ENCODE results near the gene IFNLR1.

IFNLR1 gene

DNA sequence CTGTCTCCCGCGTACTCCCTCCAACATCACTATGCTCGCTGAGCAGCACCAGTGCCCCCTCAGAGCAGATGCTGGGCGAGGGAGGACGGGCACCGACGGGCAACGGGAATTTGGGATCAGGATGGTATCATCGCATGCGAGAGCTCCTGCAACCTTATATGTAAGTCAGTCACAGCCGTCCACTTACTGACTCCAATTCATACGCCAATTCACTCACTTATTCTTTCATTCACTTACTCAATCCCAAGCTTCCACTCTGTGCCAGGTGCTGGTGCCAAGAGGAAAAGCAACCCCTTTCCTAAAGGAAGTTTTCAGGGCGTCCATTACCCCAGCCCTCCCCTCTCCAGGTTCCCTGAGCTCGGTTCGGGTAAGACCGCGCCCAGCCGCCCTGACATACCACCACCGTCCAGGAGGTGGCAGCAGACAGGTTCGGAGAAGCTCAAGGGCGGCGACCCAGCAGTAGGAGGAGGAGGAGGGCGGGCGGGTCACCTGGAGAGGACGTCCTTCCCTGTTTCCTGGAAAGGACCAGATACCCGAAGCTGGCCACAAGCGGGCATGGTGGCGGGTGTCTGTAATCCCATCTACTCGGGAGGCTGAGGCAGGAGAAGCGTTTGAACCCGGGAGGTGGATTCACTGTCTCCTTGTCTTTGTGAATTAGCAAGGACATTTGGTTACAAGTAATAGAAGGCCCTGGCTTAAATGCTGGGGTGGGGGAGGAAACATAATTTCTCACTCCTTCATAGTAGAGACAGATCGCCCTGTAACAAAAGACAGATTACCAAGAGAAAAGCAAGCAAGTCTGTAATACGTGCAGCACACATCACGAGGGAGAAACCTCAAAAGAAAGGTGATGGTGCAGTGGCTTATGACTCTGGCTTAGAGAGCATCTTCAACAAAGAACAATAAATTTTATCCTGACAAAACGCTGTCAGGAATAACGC, 36.6 kb downstream of the IFNLR1 start:
- peak; percentile 93 for DNase-seq (ENCODE audit: low spot score)
- peak; percentile 91 for FAIRE-seq

DNA sequence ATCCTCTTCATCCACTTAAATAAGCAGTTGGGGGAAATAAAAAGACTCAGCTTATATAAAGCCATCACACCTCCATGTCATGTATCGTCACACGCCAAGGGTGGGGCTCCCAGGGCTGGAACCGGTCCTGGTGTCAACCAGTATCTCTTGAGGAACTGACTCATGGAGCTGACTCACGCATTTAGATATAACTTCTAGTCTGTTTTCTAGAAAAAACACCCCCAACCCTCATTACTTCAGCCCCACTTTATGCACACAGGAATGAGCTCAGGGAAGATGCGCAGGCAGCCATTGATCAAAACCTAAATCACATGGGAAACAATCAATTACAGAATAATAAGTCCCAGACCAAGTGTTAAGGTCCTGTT, 37.2 kb downstream of the IFNLR1 start:
- DNase-seq (ENCODE audit: low spot score) (peak; percentile 66), FAIRE-seq (peak; percentile 48)

DNA sequence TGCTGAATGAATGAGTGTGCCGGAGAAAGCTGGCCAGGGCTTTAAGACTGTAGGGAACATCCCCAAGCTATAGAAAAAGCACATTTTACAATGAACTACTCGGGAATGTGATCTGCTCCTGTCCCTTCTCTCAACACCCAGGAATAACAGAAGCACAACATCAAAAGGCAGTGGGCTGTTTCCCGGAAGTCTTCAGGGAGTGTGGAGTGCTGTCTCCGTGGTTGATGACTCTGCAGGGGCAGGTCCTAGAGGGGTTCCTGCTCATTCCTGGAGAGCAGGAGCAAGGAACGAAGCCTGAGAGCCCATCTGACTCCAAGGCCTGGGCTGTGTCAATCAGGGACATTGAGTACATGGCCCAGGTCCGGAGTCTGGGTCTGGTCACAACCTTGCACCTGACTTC, 39.3 kb downstream of the IFNLR1 start:
- DNase-seq (ENCODE audit: low spot score) (no peak), FAIRE-seq (no peak)

DNA sequence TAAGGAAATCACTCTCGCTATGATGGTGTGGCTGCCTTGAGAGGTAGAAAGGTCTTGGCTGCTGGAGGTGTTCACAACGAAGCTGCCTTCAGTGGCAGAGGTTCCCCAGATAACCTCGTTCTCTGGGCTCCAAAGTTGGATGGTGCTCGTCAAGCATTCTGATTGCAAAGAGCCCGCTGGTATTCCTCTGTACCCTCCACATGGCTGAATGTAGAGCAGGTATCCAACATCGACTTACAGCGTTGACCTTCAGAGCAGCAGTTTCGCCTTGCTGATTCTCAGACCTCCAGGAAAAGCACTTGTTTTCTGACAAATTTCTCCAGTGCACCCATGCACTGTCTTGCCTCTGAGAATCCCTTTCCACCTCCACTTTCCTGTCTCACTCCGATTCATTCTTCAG, 39.9 kb downstream of the IFNLR1 start:
- no peak for FAIRE-seq
- DNase-seq (ENCODE audit: low spot score), result no peak

DNA sequence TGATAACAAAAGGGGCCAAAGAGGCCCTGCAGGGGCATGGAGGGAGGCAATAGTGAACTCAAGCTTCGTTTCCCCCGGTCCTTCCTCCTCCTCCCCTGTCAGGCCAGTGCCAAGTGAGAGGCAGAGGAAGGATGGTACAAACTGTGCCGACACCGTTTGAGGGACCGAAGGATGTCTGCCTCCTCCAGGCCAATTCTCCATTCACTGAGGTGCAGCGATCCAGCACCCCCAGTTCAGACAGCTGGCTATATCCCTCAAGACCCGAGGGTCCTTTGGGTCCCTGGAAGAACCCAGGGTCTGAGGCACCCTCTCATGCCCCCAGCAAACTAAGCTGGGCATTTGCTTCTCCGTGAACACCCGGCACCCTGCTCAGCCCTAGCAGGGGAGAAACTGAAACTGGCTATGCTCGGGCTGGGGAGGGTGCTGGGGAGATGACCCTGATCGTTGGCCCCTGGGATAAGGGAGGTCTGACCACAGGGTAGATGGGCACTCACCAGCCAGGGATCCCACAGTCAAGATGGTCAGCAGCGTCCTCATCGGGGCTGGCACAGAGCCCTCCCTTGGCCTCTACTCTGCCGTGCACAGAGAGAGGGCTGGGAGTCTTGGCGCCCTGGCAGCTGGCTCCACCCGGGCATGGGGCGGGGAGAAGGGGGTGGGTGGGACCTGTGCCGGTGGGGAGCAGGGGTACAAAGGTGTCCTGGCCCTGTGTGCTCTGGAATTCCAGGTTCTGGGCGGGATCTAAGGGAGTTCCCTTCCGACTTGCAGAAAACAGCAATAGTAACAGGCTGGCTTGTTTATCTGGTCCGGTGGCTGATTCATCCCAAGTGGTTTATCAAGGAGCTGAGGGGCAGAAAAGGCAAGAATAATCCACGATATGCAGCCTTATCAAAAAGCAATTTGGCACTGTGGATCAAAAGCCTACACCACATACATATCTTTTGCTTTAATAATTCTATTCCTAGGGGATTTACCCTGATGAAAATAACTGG, 44.2 kb downstream of the IFNLR1 start, which contains the start of gene IL22RA1:
IL22RA1 (minus strand) TSS at position 595 of the 989 bp plus-strand sequence; CDS start at position 537, 58 bp downstream.
- DNase-seq (ENCODE audit: low spot score) (peak; percentile 73), FAIRE-seq (no peak)

DNA sequence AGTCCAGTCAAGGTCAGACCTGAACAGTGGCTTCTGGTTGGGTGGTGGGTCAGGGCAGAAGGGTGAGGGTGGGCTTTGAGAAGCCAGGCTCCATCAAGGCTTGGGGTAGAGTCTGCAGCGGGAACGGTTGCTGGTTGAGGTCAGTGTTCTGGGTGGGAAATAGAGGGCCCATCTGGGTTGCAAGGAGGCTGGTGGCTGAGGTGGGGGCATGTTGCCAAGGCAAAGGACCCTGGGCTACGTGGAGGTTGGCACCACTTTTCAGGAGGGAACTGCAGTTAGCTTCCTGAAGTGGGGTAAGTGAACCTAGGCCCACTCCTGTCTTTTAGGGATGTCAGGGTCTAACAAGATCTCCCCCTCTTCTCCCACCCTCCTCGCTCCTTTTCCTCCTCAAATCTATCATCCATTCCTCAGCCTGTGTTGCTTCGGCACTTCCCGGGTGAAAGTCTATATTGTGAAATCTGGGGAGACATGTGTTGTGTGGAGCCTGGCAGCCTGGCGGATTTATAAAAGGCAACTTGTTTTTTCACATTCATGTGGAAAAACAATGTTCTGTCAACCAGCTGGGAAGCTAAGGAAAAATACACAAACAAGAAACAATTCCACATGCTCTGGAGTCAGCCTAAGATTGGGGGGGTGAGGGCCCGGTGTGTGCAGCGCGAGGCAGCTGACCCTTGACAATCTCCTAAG, 45.6 kb downstream of the IFNLR1 start:
- no peak for DNase-seq (ENCODE audit: low spot score)

DNA sequence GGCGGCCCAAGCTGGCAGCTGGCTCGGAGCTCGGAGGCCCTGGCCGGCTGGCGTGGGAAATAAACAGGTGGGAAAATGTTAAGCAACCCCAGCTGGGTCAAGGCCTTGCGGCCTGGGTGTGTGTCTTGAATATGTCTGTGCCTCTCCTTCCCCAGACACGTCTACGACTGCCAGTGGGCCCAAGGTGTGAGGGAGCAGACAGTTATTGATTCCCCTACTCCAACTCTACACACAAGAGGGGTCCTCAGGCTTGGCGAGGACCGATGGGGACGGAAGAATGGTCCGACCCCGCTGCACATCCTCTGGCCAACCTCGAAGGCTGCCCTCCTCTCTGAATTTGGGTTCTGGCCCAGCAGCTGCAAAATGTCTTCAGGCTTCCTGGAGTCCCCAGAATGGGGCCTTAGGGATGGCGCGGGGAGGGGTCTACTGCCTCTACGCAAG, 46.3 kb downstream of the IFNLR1 start:
- FAIRE-seq, result no peak

More for the DNA sequence above, 45.6 kb downstream of the IFNLR1 start:
- no peak for FAIRE-seq

DNA sequence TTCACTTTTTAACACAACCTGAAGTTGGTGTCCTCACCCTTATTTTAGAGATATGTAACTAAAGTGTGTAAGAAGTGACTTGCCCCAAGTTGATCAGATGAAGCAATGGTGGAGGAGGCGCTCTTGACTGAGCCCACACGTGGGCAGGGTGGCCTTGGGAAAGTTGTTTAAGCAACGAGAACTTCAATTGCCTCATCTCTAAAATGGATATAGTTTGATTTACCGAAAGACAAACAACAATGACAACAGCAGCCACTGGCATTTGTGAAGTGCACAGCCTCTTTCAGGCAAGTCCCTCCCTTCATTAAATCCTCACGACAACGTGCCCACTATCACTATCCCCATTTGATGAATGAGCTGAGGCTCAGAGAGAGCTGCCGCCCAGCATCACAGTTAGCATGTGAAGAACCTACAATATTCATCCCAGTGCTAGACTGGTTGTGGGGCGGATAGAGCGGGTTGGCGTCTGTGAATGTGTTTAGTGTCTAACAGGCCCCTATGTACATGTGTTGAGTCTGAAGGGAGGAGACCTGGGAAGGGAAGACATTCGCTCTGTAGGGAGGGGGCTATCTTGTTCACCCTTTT, 47.2 kb downstream of the IFNLR1 start:
- DNase-seq (ENCODE audit: low spot score), result no peak
- FAIRE-seq, result no peak

More for the DNA sequence above, 46.3 kb downstream of the IFNLR1 start:
- DNase-seq (ENCODE audit: low spot score), result no peak

DNA sequence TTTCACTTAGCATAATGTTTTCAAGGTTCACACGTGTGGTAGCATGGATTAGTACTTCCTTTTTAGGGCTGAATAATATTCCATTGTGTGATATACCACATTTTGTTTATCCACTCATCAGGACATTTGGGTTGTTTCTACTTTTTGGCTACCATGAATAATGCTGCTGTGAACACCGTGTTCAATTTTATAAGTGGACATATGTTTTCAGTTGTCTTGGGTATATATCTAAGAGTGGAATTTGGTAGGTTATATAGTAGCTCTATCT, 47.9 kb downstream of the IFNLR1 start:
- FAIRE-seq (no peak), DNase-seq (ENCODE audit: low spot score) (no peak)

DNA sequence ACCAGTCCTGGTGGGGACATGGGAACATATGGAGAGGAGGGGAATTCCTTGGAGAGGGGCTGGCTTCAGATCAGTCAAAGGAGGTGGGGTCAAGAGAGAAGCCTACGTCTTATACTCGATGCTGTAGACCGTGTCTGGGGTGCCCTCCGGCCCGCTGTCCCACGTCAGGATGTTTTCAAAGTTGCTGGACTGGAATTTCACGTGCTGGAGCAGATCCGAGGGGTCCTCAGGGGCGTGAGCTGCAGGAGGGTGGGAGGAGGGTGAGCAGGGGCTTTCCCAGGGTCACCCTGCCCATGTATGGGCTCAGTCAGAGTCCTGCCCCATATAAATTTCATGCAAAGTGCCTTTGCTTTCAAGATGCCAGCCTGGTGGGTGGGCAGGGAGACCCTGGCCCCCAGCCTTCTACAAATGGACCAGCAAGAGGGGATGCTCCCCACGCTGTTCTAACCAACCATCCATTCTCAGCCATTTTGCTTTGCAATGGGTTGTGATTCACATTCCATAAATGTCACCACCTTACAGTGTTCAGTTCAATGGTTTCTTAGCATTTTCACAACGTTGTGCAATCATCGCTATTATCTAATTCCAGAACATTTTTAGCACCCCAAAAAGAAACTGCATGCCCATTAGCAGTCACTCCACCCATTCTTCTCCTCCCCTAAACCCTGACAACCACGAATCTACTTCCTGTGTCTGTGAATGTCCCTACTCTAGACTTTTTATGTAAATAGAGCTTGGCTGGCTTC, 48.4 kb downstream of the IFNLR1 start:
- no peak for FAIRE-seq
- DNase-seq (ENCODE audit: low spot score), result no peak

DNA sequence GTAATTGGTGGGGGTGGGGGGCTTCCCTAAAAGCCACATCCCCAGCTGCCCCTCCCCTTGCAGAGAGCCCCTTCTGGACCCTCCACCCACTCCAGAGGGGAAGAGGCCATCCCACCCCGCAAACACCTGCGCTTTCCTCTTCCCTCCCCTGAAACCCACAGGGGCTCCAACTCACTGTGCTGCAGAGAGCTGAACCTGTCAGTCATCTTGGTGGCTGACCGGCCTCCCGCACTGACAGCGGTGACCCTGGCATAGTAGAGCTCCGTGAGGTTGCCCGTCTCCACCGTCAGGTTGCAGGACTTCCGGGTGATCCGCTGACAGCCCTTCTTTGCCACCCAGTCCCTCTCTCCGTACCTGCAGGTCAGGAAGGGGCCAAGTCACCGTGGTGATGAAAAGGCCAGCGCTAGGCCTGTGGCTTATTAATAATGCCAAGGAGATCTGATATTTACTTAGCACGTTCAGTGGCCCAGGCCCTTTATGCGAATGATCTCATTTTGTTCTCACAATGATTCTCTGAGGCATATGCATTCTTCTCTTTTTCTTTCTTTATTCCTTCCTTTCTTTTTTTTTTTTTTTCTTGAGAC, 50.0 kb downstream of the IFNLR1 start:
- DNase-seq (ENCODE audit: low spot score) (no peak), FAIRE-seq (no peak)

DNA sequence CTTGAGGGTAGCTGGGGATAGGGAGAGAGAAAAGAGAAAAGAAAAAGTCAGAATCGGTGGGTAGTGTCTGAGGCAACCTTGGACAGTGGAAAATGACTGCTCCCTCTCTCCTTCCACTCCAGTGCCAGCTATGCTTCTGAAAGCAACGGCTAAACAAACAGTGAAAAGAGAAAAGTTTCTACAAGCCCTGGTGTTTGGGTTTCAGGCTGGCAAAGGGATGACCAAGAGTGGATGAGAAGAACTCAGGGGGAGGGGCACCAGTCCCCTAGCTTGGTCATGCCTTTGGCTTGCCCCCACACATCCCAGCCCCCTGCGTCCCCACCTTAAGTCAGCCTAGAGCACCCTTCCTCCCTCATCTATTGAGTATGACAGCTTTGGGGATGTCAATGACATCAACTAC, 52.7 kb downstream of the IFNLR1 start:
- FAIRE-seq (no peak), DNase-seq (ENCODE audit: low spot score) (no peak)

DNA sequence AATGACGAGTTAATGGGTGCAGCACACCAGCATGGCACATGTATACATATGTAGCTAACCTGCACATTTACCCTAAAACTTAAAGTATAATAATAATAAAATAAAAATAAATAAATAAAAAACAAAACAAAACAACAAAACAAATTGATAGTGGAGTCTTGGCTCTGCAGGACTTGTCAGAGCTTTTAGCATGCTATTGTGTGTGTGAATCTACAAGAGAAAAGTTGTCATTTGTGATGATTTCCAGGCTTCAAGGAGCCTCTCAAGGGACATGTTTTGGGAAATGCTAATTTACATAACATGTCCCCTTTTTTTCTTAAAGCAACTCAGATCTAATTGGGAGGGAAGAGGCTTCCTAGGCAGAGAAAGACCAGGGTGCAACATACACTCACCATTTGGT, 53.3 kb downstream of the IFNLR1 start:
- DNase-seq (ENCODE audit: low spot score) (no peak), FAIRE-seq (no peak)

DNA sequence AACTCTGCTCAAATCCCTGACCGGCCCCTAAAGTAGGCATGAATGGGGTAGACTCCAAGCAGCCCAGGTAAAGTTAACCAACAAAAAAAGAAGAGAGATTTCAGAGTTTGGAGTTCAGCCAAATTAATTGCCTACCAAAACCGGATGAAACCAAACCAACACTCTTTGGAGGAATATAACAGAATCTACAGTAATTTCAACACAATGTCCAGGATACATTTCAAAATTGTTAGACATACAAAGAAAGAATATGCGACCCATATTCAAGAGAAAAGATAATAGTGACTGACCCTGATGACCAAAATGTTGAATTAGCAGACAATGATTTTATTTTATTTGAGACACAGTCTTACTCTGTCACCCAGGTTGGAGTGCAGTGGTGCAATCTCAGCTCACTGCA, 56.7 kb downstream of the IFNLR1 start:
- DNase-seq (ENCODE audit: low spot score) (no peak), FAIRE-seq (no peak)

DNA sequence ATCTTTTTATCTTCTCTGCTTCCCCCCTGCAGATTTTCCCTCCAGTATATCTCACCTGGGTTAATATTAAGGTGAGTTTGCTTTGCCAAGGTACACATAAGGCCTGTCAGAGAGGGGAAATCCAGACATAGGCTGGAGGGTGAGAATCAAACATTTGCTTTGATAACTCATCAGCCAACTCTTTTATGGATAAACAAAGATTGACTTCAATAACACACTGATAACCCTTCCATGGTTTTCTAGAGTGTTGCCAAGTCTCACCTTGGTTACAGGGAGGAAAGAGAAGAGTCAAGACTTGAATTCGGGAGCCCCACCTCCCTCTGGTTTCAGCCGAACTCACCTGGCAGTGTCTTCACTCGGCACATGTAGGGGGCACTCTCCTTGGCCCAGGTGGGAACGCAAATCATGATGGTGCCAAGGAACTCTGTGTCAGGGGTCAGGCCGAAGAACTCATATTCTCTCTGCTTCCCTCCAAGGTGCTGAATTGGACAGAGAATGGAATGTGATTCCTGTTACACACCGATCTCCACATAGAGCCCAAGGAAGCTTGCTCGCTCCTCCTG, 59.2 kb downstream of the IFNLR1 start:
- no peak for FAIRE-seq

DNA sequence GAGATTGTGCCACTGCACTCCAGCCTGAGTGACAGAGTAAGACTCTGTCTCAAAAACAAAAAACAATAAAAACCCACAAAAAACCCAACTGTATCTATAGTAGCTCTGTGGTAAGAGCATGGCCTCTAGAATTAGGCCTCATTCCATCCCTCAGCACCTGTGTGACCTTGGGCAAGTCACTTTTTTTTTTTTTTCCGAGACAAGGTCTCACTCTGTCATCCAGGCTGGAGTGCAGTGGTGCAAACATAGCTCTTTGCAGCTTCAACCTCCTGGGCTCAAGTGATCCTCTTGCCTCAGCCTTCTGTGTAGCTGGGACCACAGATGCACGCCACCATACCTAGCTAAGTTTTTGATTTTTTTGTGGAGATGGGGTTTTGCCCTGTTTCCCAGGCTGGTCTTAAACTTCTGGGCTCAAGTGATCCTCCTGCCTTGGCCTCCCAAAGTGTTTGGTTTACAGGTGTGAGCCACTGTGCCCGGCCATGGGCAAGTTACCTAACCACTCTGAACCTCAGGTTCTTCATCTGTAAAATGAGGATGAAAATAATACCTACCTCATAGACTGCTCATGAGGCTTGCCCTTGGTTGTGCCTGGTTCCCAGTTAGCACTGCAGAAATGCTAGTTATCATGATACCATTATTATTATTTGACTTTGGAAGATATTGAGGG, 59.8 kb downstream of the IFNLR1 start:
- no peak for DNase-seq (ENCODE audit: low spot score)
- FAIRE-seq, result no peak

More for the DNA sequence above, 59.2 kb downstream of the IFNLR1 start:
- DNase-seq (ENCODE audit: low spot score), result no peak

DNA sequence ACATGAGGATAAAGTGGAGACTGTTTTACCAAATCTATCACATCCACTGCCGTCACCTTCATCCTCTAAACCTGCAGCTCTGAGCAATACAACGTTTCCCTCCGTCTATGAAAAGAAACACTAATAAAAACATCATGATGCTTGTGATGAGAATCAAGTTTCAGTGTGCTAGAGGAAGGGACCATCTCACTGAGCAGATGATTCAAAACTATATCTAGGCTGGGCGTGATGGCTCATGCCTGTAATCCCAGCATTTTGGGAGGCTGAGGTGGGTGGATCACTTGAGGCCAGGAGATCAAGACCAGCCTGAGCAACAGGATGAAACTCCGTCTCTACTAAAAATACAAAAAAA, 60.4 kb downstream of the IFNLR1 start:
- DNase-seq (ENCODE audit: low spot score) (no peak), FAIRE-seq (no peak)

DNA sequence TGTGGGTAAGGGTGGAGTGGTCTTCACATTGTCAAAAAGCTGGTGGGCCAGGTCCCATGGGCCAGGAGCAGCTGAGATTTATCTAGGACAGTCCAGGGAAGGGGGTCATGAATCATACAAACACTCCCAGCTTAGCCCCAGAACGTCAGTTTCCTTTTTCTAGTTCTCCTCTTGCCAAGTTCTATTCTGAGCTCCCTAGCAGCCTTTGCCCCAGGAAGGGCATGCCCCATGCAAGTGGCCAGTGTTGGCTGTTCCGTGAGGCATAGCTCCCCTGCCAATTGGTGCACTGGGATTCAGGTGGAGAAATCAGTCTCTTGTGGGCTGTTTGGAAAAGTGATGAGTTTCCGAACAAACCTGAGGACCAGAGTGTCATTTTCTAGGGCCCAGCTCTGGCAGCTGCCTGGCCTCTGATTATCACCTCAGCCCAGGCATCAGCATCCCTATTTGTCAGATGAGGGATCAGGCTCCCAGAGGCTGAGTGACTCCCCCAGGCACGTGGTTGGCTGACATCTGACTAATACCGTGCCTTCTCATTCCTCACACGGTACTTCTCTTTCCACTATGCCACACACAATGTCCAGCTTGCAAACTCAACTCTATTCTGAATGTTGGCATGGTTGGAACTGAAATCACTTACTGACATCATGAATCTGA, 60.9 kb downstream of the IFNLR1 start:
- FAIRE-seq, result no peak

DNA sequence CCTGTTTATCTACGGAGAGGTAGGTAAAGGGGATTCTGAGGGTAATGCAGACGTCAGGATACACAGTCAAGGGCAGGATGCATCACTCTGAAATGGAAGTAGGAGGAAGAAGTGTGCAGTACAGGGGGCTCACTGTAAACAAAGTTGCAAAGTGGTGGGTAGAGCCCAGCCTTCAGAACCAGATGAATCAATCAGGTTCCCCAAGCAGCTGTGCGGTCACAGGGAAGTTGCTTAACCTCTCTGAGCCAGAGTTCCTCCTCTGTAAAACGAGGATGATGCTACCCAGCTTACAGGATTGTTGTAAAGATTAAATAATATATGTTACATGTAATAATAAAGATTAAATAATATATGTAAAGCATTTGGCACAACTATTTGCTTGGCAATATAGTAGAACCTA, 61.6 kb downstream of the IFNLR1 start:
- no peak for FAIRE-seq
- no peak for DNase-seq (ENCODE audit: low spot score)

More for the DNA sequence above, 60.9 kb downstream of the IFNLR1 start:
- DNase-seq (ENCODE audit: low spot score), result no peak
